ES-I3 (cell line): Measurements from ENCODE around the gene TSPAN16.
"Not testable (repeated sequence)": the region's sequence is repeated elsewhere in the genome, so short reads cannot be mapped to it uniquely, and the experiment has no call there.

Experiments used
- H3K36me3 ChIP-seq: 2 replicates; pipeline ENCODE4 v1.6.1; 2013; ENCODE audit warnings: mild to moderate bottlenecking, low read length, control low read depth, moderate library complexity; ENCODE audit not compliant: insufficient read depth
- H3K4me1 ChIP-seq: 2 replicates; pipeline ENCODE4 v1.6.1; 2013; ENCODE audit warnings: mild to moderate bottlenecking, control low read depth, low read length; ENCODE audit not compliant: insufficient read depth
- H3K9ac ChIP-seq: 2 replicates; pipeline ENCODE4 v1.6.1; 2013; ENCODE audit warnings: low read depth, mild to moderate bottlenecking, low read length, moderate library complexity
- H3K9me3 ChIP-seq: 2 replicates; pipeline ENCODE4 v1.6.1; 2013; ENCODE audit warnings: mild to moderate bottlenecking, low read length, moderate library complexity; ENCODE audit not compliant: control insufficient read depth, insufficient read depth

Gene TSPAN16

DNA sequence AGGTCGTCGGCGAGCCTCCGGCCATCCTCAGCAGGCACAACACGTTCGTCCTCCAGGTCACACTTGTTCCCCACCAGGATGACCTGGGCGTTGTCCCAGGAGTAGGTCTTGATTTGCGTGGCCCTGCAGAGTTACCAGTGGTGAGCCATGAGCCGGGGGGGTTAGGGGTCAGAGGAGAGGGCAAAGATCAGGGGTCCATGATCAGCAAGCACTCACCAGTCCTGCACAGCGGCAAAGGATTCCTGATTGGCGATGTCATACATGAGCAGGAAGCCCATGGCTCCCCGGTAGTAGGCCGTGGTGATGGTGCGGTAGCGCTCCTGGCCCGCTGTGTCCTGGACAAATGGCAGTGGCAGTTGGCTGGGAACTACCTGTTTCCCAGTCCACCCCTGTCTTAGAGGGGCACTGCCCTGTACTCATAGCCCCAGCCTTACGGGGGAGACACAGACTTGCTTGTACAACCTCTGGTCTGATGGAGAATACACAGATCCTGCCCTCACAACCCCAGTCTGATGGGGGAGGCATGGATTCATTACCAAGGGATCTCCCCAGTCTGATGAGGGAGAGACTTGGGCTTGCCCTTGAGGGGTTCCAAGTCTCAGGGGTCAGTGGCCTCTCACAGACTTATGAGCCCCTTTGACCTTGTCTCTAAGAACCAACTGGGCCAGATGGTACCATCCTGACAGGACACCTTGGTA, 39.6 kb downstream of the TSPAN16 start:
- Histone ChIP-seq H3K9ac (no peak overlapping the region), H3K9me3 (no peaks in the 10 kb centered on the region), H3K4me1 (peaks cover 4% of the 10 kb centered on the region; the same call in 1 of the 2 replicates), H3K36me3 (no peaks in the 10 kb centered on the region)

DNA sequence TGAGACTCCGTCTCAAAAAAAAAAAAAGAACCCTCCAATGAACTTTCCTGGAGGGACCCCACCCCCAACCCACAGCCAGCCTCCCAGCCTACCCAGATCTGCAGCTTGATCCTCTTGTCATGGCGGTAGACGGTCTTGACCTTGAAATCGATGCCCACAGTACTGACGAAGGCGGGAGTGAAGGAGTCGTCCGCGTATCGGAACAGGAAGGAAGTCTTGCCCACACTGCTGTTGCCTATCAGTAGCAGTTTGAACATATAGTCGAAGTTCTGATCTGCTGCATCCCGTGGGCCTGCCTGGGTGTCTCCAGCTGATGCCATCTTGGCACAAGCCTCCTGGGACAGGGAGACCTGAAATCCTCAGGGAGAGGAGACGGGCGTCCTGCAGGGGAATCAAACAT, 41.1 kb downstream of the TSPAN16 start:
- Histone ChIP-seq H3K9me3 (no peaks in the 10 kb centered on the region), H3K36me3 (peaks cover 5% of the 10 kb centered on the region; the same call in 1 of the 2 replicates), H3K9ac (no peak overlapping the region), H3K4me1 (peaks cover 4% of the 10 kb centered on the region; the same call in 1 of the 2 replicates)

DNA sequence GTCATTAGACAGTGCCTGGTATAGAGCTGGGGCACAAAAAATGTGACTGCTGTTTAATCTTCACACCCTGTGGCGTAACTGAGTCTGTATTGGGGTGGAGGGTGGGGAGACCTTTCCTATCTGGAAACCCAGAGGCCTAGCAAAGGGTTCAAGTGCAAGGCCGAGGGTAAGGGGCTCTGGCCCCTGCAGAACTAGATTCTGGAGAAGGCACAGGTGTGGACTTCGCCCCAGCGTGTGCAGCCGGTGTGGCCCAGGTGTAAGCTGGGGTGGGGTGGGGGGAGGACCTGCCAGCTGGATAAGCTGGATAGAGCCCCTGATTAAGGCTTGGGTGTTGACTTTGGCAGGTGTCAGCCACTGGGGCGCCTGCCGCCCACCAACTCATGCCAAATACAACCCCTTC, 42.2 kb downstream of the TSPAN16 start:
- no peaks in the 10 kb centered on the region for H3K9me3 ChIP-seq
- H3K9ac ChIP-seq = no peak overlapping the region

DNA sequence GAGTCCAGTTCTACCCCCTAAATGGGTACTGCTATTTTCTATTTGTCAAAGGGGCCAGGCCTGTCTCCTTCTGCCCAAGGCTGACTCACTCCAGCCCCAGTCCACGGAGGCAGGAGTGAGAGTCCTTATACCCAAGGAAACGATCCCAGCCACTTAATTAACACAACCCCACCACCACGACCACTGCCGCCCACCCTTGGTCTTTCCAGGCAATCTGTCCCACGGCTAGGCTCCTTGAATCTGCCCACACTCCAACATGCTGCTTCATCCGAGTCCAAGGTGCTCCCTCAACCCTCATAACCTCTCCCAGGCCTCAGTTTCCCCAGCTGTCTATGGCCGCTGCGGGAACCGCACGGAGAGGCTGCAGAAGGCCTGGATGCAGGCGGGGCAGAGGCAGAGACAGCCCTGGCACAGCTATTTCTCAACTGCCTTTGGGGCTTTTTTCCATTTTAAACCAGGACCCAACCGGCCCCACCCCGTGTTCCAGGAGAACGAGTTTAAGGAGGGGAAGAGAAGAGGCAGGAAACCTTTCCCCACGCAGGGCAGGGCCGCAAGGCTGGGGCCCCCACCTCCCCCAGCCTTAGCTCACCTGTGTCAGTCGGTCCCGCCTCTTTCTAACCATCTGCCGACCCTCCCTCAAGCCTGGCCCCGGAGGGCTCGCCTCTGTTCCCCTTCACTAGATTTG, 42.8 kb downstream of the TSPAN16 start:
- peaks cover 5% of the 10 kb centered on the region; the same call in 1 of the 2 replicates for H3K36me3 ChIP-seq

More for the DNA sequence above, 42.2 kb downstream of the TSPAN16 start:
- Histone ChIP-seq H3K4me1 (peaks cover 4% of the 10 kb centered on the region; the same call in 1 of the 2 replicates), H3K36me3 (peaks cover 5% of the 10 kb centered on the region; the same call in 1 of the 2 replicates)

DNA sequence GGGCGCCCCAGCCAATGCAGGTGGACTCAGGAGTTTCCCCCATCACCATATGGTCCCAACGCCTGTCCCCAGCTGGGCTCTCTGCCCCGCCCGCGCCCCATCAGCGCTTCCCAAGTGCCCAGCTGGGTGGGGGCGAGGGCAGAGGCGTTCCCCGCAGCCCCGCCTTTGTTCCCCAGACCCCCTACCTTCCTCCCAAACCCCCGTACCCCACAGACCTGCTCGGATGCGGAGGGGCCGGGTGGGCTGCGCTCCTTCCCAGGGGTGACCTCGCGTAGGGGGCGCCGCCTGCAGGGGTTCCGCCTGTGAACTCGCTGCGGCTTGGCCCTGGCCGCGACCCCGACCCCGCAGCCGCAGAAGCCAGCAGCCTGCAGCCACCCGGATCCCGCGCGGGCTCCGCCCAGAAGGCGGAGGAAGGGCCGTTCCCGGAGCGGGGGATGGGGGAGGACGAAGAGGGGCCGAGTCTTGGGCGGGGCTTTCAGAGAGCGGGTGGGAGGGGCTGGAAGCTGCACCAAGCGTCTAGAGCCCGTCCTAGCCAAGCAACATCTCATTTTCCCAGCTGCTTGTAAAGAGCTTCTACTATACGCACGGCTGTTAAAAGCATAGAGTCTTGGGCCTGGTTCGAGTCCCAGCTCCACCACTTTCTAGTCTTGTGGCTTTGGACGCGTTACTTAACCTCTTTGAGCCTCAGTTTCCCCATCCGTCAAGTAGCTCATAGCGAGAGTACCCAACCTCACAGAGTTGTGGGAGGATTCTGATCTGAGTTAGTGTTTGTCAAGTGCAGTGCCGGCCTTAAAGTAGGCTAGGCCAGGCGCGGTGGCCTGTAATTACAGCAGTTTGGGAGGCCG, 43.5 kb downstream of the TSPAN16 start, which contains the start of gene RAB3D:
RAB3D (minus strand) TSS at position 404 of the 845 bp plus-strand sequence. CDS start 2,258 bp downstream, outside the sequence.
- Histone ChIP-seq H3K9me3 (no peaks in the 10 kb centered on the region), H3K4me1 (peaks cover 4% of the 10 kb centered on the region; the same call in 1 of the 2 replicates), H3K9ac (peak within 1 kb of the TSS; percentile 58), H3K36me3 (peaks cover 5% of the 10 kb centered on the region; the same call in 1 of the 2 replicates)

More for the DNA sequence above, 42.8 kb downstream of the TSPAN16 start:
- Histone ChIP-seq H3K9me3 (no peaks in the 10 kb centered on the region), H3K4me1 (peaks cover 4% of the 10 kb centered on the region; the same call in 1 of the 2 replicates), H3K9ac (peak overlapping the region; percentile 58; the same call in 1 of the 2 replicates)

DNA sequence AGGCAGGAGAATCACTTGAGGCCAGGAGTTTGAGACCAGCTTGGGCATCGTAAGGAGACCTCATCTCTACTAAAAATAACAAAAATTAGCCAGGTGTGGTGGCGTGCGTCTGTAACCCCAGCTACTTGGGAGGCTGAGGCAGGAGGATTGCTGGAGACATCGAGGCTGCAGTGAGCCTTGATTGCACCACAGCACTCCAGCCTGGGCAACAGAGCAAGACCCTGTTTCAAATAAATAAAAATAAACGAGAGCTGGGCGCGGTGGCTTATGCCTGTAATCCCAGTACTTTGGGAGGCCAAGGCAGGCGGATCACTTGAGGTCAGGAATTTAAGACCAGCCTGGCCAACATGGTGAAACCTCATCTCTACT, 44.1 kb downstream of the TSPAN16 start:
- not testable (repeated sequence) for H3K36me3 ChIP-seq, H3K9ac ChIP-seq, H3K9me3 ChIP-seq, H3K4me1 ChIP-seq

DNA sequence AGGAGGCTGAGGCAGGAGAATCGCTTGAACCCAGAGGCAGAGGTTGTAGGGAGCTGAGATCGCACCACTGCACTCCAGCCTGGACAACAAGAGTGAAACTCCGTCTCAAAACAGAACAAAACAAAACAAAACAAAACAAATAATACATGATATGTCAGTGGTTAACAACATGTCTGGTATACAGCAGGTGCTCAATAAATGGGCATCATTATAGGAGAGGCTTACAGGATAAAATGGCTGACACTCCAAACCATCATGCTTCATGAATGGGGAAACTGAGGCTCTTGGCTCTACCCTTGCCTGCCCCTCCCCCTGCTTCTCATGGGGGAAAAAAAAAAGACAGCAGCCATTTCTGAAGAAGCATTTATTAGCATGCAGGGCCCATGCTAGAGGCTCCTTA, 46.5 kb downstream of the TSPAN16 start:
- H3K36me3 ChIP-seq = peaks cover 5% of the 10 kb centered on the region; the same call in 1 of the 2 replicates
- peaks cover 4% of the 10 kb centered on the region; the same call in 1 of the 2 replicates for H3K4me1 ChIP-seq
- no peak overlapping the region for H3K9ac ChIP-seq
- H3K9me3 ChIP-seq = no peaks in the 10 kb centered on the region

DNA sequence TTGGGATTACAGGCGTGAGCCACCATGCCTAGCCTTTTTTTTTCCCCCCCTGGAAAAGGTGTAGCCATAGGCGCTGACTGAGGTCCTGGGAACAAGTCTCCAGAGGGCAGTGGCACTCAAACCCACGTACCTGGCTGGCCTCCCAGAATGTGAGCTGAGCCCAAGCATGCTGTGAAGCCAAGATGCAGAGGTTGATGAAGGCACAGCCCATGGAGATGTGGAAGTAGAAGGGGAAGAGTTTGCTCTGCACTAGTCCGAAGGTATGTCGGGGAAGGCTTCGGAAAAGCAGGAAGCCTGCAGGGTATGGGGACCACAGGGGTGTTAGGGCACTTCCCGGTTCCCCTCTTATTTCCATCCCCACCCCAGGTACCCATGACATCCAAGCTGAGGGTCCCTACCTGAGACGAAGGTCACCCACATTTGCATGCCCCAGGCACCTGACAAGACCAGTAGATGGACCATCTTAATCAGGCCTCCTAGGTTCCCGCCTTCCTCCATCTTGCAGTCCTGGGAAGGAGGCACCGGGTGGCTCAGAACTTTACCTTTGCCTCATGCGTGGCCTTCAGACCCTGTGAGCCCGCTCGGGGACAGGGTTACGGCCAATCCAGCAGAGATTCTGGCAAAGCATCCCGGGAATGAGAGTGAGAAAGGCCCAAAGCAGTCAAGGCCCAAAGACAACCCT, 49.3 kb downstream of the TSPAN16 start:
- Histone ChIP-seq H3K4me1 (no peaks in the 10 kb centered on the region), H3K9me3 (no peaks in the 10 kb centered on the region), H3K9ac (peak overlapping the region; percentile 70; the same call in 1 of the 2 replicates), H3K36me3 (peaks cover 5% of the 10 kb centered on the region; the same call in 1 of the 2 replicates)

DNA sequence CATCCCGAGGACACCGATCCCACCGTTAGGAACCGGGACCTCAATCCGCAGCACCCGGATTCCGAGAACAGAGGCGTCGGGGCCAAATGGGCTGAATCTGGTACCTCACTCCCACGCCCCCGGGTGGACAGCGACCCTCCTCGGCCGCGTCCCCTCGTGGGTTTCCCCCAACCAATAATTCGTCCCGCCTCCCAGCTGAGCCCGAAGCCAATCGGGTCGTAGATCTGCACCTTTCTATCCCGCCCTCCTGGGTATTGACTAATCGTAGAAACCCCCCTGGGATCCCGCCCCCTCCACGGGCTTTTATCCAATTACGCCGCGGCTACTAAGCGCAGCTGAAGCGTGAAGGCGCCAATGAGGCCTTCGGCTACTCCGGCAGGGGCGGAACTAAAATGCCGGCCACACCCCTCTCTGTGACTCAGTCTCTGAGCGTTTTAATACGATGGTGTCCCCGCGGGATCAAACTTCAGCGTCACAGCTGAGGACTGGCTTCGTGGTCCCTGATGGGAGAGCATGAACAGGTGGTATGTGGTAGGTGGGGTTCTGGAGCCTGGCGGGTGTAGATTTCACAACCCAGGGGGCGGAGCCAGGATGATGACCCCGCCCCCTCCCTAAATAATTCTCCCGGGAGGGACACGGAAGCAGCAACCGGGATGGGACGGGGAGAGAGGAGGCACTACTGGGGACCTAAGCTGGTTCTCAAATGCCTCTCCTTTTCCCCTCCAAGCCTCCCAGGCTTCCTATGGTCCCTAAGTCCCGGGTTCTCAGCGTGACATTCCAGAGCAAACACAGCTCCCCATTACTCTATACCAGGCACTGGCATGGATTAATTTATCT, 50.4 kb downstream of the TSPAN16 start, which contains the start of the genes CCDC159 and TMEM205:
CCDC159 (plus strand) TSS at position 416 of the 837 bp plus-strand sequence; CDS start at position 504, 88 bp downstream.
TMEM205 (minus strand) TSS at position 165 of the 837 bp plus-strand sequence. CDS start 649 bp downstream, outside the sequence.
- no peaks in the 10 kb centered on the region for H3K4me1 ChIP-seq
- peaks cover 4% of the 10 kb centered on the region; the same call in 1 of the 2 replicates for H3K36me3 ChIP-seq
- H3K9me3 ChIP-seq = no peaks in the 10 kb centered on the region
- H3K9ac ChIP-seq = peak within 1 kb of the TSS; percentile 70

DNA sequence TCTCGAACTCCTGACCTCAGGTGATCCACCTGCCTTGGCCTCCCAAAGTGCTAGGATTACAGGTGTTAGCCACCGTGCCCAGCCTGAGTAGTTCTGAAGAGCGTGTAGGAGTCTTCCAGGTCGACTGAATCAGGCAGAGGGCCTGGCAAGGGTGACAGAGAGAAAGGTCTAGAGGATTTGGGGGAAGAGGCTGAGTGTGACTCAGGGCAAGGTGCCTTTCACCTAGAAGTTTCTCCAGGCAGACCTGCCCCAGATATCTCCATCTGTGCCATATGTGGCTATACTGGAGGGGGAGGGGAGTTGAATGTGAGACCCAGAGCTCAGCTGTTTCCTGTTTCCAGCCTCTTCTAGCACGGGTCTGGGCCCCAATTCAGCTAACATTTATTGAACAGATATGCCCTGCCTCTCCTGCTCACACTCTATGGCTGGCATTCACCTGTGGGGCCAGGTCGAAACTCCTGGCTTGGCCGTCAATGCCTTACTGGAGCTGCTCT, 51.6 kb downstream of the TSPAN16 start:
- Histone ChIP-seq H3K4me1 (no peaks in the 10 kb centered on the region), H3K9me3 (no peaks in the 10 kb centered on the region), H3K36me3 (no peaks in the 10 kb centered on the region), H3K9ac (no peak overlapping the region)

DNA sequence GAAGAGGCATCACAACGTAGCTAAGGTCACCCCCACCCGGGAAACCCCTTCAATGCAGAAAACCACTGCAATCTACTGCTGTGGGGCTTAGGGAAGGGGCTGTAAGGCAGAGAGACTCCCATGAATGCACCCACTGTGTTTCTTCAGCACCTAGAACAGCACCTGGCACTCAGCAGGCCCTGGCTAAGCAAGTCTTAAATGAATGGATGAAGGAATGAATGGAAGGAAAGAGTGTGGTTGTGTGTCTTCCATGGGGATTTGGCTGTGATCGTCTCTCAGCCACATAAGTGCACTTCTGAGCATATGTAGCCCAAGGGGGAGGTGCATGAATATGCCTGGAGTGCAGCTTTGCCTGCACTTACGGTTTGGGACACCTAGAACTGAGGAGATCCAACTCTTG, 53.2 kb downstream of the TSPAN16 start:
- no peaks in the 10 kb centered on the region for H3K9me3 ChIP-seq
- no peak overlapping the region for H3K9ac ChIP-seq
- no peaks in the 10 kb centered on the region for H3K36me3 ChIP-seq
- H3K4me1 ChIP-seq = no peaks in the 10 kb centered on the region

DNA sequence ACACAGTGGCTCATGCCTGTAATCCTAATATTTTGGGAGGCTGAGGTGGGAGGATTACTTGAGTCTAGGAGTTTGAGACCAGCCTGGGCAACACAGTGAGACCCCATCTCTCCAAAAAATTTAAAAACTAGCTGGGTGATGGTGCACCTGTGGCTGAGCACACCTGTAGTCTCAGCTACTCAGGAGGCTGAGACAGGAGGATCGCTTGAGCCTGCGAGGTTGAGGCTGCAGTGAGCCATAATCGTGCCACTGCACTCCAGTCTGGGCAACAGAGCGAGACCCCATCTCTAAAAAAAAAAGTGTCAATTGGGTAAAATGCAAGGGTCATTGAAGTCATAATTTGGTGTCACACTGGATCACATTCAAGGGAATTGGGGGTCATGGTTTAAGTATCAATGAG, 58.1 kb downstream of the TSPAN16 start:
- H3K9ac ChIP-seq = not testable (repeated sequence)

More for the DNA sequence above, 58.1 kb downstream of the TSPAN16 start:
- H3K9me3 ChIP-seq, H3K4me1 ChIP-seq, H3K36me3 ChIP-seq: not testable (repeated sequence)
